HEK293 (cell line): ENCODE measurements around the gene KLRC4.

Source experiments
- CTCF ChIA-PET: fragments of 350-600 bp; formaldehyde crosslinking; extraction: SDS; loops from one replicate; lab custom pipeline; 2021; ENCODE audit warnings: antibody characterized with exemption; lab: Yijun Ruan, JAX
- POLR2A ChIA-PET: fragments of 300-600 bp; formaldehyde crosslinking; extraction: SDS; loops from one replicate; lab custom pipeline; 2020; ENCODE audit warnings: antibody characterized with exemption, inconsistent platforms; lab: Yijun Ruan, JAX
- H3K27ac ChIP-seq: fragments of 200-500 bp; sonication (Bioruptor generic); 2 replicates; pipeline ENCODE4 v1.5.1; 2014; ENCODE audit warnings: low read depth, low read length, control low read depth, inconsistent platforms; ENCODE audit errors: extremely low read depth
- H3K36me3 ChIP-seq, 2 experiments: fragments of 200-500 bp in 1 of 2; sonication (Bioruptor generic) in 1 of 2; 1 replicate in 1 of 2; 2 replicates in 1 of 2; pipeline ENCODE4 v1.5.1; 2014 to 2017; ENCODE audit warnings: inconsistent platforms in 2 of 2, low read length in 2 of 2; ENCODE audit not compliant: control insufficient read depth in 2 of 2, insufficient read depth in 1 of 2
- H3K4me1 ChIP-seq: fragments of 200-500 bp; sonication (Bioruptor generic); 2 replicates; pipeline ENCODE4 v1.5.1; 2014; ENCODE audit warnings: mild to moderate bottlenecking, low read length, inconsistent platforms; ENCODE audit not compliant: control insufficient read depth, insufficient read depth
- H3K4me3 ChIP-seq: 2 replicates; pipeline ENCODE4 v1.5.1; 2011; ENCODE audit warnings: low read depth, mild to moderate bottlenecking, control low read depth, low read length, moderate library complexity
- H3K9me3 ChIP-seq: fragments of 200-500 bp; sonication (Bioruptor generic); 2 replicates; pipeline ENCODE4 v1.5.1; 2014; ENCODE audit warnings: low read depth, low read length, inconsistent platforms; ENCODE audit not compliant: control insufficient read depth, insufficient read depth
- EGR2 ChIP-seq: fragments of 450-650 bp; formaldehyde crosslinking; IDR thresholded peaks from 2 replicates; pipeline ENCODE4 v1.5.1; 2016; ENCODE audit warnings: low read depth, missing biosample characterization, missing genetic modification characterization
- FEZF1 ChIP-seq: fragments of 450-650 bp; formaldehyde crosslinking; IDR thresholded peaks from 2 replicates; pipeline ENCODE4 v1.5.1; 2016; ENCODE audit warnings: missing biosample characterization, missing genetic modification characterization
- KLF8 ChIP-seq: fragments of 450-650 bp; formaldehyde crosslinking; IDR thresholded peaks from 2 replicates; pipeline ENCODE4 v1.5.1; 2016; ENCODE audit warnings: missing biosample characterization, missing genetic modification characterization
- MZF1 ChIP-seq: fragments of 450-650 bp; formaldehyde crosslinking; IDR thresholded peaks from 2 replicates; pipeline ENCODE4 v1.5.1; 2017; ENCODE audit warnings: missing biosample characterization, missing genetic modification characterization, borderline replicate concordance
- OSR2 ChIP-seq: fragments of 450-650 bp; formaldehyde crosslinking; IDR thresholded peaks from 2 replicates; pipeline ENCODE4 v1.5.1; 2016; ENCODE audit warnings: missing biosample characterization, missing genetic modification characterization
- SP7 ChIP-seq: fragments of 450-650 bp; formaldehyde crosslinking; IDR thresholded peaks from 2 replicates; pipeline ENCODE4 v1.5.1; 2016; ENCODE audit warnings: missing biosample characterization, missing genetic modification characterization
- WT1 ChIP-seq: fragments of 450-650 bp; formaldehyde crosslinking; IDR thresholded peaks from 2 replicates; pipeline ENCODE4 v1.5.1; 2016; ENCODE audit warnings: missing biosample characterization, missing genetic modification characterization
- ZBTB1 ChIP-seq: fragments of 450-650 bp; formaldehyde crosslinking; IDR thresholded peaks from 2 replicates; pipeline ENCODE4 v1.5.1; 2016; ENCODE audit warnings: missing biosample characterization, missing genetic modification characterization
- ZBTB48 ChIP-seq: fragments of 450-650 bp; formaldehyde crosslinking; IDR thresholded peaks from 2 replicates; pipeline ENCODE4 v1.5.1; 2016; ENCODE audit warnings: missing biosample characterization, missing genetic modification characterization
- ZNF10 ChIP-seq: fragments of 450-650 bp; formaldehyde crosslinking; IDR thresholded peaks from 2 replicates; pipeline ENCODE4 v1.5.1; 2017; ENCODE audit warnings: missing biosample characterization, missing genetic modification characterization
- ZNF133 ChIP-seq: fragments of 450-650 bp; formaldehyde crosslinking; IDR thresholded peaks from 2 replicates; pipeline ENCODE4 v1.5.1; 2016; ENCODE audit warnings: missing biosample characterization, missing genetic modification characterization
- ZNF157 ChIP-seq: fragments of 450-650 bp; formaldehyde crosslinking; IDR thresholded peaks from 2 replicates; pipeline ENCODE4 v1.5.1; 2016; ENCODE audit warnings: missing biosample characterization, missing genetic modification characterization
- ZNF23 ChIP-seq: fragments of 450-650 bp; formaldehyde crosslinking; IDR thresholded peaks from 2 replicates; pipeline ENCODE4 v1.5.1; 2016; ENCODE audit warnings: missing biosample characterization, missing genetic modification characterization, borderline replicate concordance
- ZNF302 ChIP-seq: fragments of 450-650 bp; formaldehyde crosslinking; IDR thresholded peaks from 2 replicates; pipeline ENCODE4 v1.5.1; 2016; ENCODE audit warnings: missing biosample characterization, missing genetic modification characterization, low read depth
- ZNF366 ChIP-seq: fragments of 450-650 bp; formaldehyde crosslinking; conservative IDR thresholded peaks from 2 replicates; pipeline ENCODE4 v1.5.1; 2016; ENCODE audit warnings: missing biosample characterization, missing genetic modification characterization
- ZNF404 ChIP-seq: fragments of 450-650 bp; formaldehyde crosslinking; IDR thresholded peaks from 2 replicates; pipeline ENCODE4 v1.5.1; 2017; ENCODE audit warnings: missing biosample characterization, missing genetic modification characterization
- ZNF48 ChIP-seq: fragments of 450-650 bp; formaldehyde crosslinking; IDR thresholded peaks from 2 replicates; pipeline ENCODE4 v1.5.1; 2016; ENCODE audit warnings: missing biosample characterization, missing genetic modification characterization
- ZNF561 ChIP-seq: fragments of 450-650 bp; IDR thresholded peaks from 2 replicates; pipeline ENCODE4 v1.5.1; 2018; ENCODE audit warnings: missing biosample characterization, missing genetic modification characterization, borderline replicate concordance
- ZNF768 ChIP-seq: fragments of 450-650 bp; formaldehyde crosslinking; IDR thresholded peaks from 2 replicates; pipeline ENCODE4 v1.5.1; 2018; ENCODE audit warnings: missing biosample characterization, mild to moderate bottlenecking, missing genetic modification characterization
- ZNF785 ChIP-seq: fragments of 450-650 bp; formaldehyde crosslinking; IDR thresholded peaks from 2 replicates; pipeline ENCODE4 v1.5.1; 2016; ENCODE audit warnings: missing biosample characterization, missing genetic modification characterization
- ZSCAN30 ChIP-seq: fragments of 450-650 bp; IDR thresholded peaks from 2 replicates; pipeline ENCODE4 v1.5.1; 2018; ENCODE audit warnings: missing biosample characterization, mild to moderate bottlenecking, missing genetic modification characterization, moderate library complexity
- TF ChIP-seq, protein P1 (sequence below): fragments of 450-650 bp; formaldehyde crosslinking; IDR thresholded peaks from 2 replicates; pipeline ENCODE4 v1.5.1; 2016; ENCODE audit warnings: missing biosample characterization, missing genetic modification characterization
- TF ChIP-seq, protein P2 (sequence below): fragments of 450-650 bp; formaldehyde crosslinking; IDR thresholded peaks from 2 replicates; pipeline ENCODE4 v1.5.1; 2016; ENCODE audit warnings: missing biosample characterization, missing genetic modification characterization
- TF ChIP-seq, protein P3 (sequence below): fragments of 450-650 bp; formaldehyde crosslinking; IDR thresholded peaks from 2 replicates; pipeline ENCODE4 v1.5.1; 2016; ENCODE audit warnings: missing biosample characterization, missing genetic modification characterization
- TF ChIP-seq, protein P4 (sequence below): fragments of 450-650 bp; formaldehyde crosslinking; IDR thresholded peaks from 2 replicates; pipeline ENCODE4 v1.5.1; 2016; ENCODE audit warnings: missing biosample characterization, missing genetic modification characterization
- TF ChIP-seq, protein P5 (sequence below): fragments of 450-650 bp; formaldehyde crosslinking; IDR thresholded peaks from 2 replicates; pipeline ENCODE4 v1.5.1; 2016; ENCODE audit warnings: missing biosample characterization, missing genetic modification characterization
- TF ChIP-seq, protein P6 (sequence below): fragments of 450-650 bp; IDR thresholded peaks from 2 replicates; pipeline ENCODE4 v1.5.1; 2018; ENCODE audit warnings: missing biosample characterization, mild to moderate bottlenecking, missing genetic modification characterization

Gene KLRC4

DNA sequence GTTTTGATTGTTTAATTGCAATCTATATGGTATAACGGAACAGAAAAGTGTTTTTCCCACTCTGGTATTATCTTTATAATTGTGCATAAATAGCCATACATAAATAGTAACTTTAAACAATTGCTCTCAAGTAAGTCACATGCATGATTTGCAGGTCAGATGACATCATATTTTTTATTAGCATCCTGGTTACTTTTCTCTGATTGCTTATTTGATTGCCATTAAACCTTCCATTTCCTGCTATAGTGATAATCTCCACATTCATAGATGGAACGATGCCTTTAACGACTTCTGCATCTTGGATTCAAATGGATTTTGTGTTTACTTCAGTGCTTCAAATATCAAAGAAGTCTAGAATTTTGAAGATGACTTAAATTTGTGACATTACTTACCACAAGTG lies 16.3 kb downstream of the KLRC4 start:
- POLR2A ChIA-PET, result interaction anchor here (1.0 to 1.3 kb wide), 2 partner anchors 28 to 180 kb away, joined by 3 to 12 read pairs; partner anchors contain the start of gene GABARAPL1
- Histone ChIP-seq H3K36me3 (no peaks in the 10 kb centered on the region), H3K27ac (no peak overlapping the region), H3K4me1 (peaks cover 22% of the 10 kb centered on the region), H3K4me3 (no peak overlapping the region), H3K9me3 (no peaks in the 10 kb centered on the region)
- CTCF ChIA-PET, result interaction anchor here (0.5 kb wide), 1 partner anchor 57 kb away, joined by 3 read pairs; no protein-coding TSS in a partner anchor
- TF ChIP-seq ZSCAN30 (tag by site-specific recombination) (no peak), MZF1 (no peak), ZNF157 (tag by site-specific recombination) (no peak), ZNF785 (no peak), OSR2 (peak; percentile 59), ZBTB1 (no peak), SP7 (tag by site-specific recombination) (0 out of 2 replicates have a peak, but pooled peaks have one; percentile 55), ZNF133 (tag by site-specific recombination) (no peak), EGR2 (tag by site-specific recombination) (no peak), ZNF561 (tag by site-specific recombination) (no peak), FEZF1 (tag by site-specific recombination) (peak; percentile 75), ZNF48 (tag by site-specific recombination) (no peak), ZNF404 (tag by site-specific recombination) (no peak), ZNF768 (tag by site-specific recombination) (no peak), KLF8 (tag by site-specific recombination) (no peak), ZBTB48 (tag by site-specific recombination) (no peak), ZNF302 (tag by site-specific recombination) (no peak), ZNF23 (tag by site-specific recombination) (no peak), ZNF366 (tag by site-specific recombination) (peak; percentile 90), WT1 (tag by site-specific recombination) (peak; percentile 23; the same call in 1 of the 2 replicates), ZNF10 (tag by site-specific recombination) (no peak)
- TF ChIP-seq, protein P1, sequence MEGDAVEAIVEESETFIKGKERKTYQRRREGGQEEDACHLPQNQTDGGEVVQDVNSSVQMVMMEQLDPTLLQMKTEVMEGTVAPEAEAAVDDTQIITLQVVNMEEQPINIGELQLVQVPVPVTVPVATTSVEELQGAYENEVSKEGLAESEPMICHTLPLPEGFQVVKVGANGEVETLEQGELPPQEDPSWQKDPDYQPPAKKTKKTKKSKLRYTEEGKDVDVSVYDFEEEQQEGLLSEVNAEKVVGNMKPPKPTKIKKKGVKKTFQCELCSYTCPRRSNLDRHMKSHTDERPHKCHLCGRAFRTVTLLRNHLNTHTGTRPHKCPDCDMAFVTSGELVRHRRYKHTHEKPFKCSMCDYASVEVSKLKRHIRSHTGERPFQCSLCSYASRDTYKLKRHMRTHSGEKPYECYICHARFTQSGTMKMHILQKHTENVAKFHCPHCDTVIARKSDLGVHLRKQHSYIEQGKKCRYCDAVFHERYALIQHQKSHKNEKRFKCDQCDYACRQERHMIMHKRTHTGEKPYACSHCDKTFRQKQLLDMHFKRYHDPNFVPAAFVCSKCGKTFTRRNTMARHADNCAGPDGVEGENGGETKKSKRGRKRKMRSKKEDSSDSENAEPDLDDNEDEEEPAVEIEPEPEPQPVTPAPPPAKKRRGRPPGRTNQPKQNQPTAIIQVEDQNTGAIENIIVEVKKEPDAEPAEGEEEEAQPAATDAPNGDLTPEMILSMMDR, result no peak
- TF ChIP-seq, protein P2, sequence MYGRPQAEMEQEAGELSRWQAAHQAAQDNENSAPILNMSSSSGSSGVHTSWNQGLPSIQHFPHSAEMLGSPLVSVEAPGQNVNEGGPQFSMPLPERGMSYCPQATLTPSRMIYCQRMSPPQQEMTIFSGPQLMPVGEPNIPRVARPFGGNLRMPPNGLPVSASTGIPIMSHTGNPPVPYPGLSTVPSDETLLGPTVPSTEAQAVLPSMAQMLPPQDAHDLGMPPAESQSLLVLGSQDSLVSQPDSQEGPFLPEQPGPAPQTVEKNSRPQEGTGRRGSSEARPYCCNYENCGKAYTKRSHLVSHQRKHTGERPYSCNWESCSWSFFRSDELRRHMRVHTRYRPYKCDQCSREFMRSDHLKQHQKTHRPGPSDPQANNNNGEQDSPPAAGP, result no peak
- TF ChIP-seq, protein P3, sequence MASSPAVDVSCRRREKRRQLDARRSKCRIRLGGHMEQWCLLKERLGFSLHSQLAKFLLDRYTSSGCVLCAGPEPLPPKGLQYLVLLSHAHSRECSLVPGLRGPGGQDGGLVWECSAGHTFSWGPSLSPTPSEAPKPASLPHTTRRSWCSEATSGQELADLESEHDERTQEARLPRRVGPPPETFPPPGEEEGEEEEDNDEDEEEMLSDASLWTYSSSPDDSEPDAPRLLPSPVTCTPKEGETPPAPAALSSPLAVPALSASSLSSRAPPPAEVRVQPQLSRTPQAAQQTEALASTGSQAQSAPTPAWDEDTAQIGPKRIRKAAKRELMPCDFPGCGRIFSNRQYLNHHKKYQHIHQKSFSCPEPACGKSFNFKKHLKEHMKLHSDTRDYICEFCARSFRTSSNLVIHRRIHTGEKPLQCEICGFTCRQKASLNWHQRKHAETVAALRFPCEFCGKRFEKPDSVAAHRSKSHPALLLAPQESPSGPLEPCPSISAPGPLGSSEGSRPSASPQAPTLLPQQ (tag by site-specific recombination), result 0 out of 2 replicates have a peak, but pooled peaks have one; percentile 39
- TF ChIP-seq, protein P4, sequence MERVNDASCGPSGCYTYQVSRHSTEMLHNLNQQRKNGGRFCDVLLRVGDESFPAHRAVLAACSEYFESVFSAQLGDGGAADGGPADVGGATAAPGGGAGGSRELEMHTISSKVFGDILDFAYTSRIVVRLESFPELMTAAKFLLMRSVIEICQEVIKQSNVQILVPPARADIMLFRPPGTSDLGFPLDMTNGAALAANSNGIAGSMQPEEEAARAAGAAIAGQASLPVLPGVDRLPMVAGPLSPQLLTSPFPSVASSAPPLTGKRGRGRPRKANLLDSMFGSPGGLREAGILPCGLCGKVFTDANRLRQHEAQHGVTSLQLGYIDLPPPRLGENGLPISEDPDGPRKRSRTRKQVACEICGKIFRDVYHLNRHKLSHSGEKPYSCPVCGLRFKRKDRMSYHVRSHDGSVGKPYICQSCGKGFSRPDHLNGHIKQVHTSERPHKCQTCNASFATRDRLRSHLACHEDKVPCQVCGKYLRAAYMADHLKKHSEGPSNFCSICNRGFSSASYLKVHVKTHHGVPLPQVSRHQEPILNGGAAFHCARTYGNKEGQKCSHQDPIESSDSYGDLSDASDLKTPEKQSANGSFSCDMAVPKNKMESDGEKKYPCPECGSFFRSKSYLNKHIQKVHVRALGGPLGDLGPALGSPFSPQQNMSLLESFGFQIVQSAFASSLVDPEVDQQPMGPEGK (tag by site-specific recombination), result peak; percentile 21; the same call in 1 of the 2 replicates
- TF ChIP-seq, protein P5, sequence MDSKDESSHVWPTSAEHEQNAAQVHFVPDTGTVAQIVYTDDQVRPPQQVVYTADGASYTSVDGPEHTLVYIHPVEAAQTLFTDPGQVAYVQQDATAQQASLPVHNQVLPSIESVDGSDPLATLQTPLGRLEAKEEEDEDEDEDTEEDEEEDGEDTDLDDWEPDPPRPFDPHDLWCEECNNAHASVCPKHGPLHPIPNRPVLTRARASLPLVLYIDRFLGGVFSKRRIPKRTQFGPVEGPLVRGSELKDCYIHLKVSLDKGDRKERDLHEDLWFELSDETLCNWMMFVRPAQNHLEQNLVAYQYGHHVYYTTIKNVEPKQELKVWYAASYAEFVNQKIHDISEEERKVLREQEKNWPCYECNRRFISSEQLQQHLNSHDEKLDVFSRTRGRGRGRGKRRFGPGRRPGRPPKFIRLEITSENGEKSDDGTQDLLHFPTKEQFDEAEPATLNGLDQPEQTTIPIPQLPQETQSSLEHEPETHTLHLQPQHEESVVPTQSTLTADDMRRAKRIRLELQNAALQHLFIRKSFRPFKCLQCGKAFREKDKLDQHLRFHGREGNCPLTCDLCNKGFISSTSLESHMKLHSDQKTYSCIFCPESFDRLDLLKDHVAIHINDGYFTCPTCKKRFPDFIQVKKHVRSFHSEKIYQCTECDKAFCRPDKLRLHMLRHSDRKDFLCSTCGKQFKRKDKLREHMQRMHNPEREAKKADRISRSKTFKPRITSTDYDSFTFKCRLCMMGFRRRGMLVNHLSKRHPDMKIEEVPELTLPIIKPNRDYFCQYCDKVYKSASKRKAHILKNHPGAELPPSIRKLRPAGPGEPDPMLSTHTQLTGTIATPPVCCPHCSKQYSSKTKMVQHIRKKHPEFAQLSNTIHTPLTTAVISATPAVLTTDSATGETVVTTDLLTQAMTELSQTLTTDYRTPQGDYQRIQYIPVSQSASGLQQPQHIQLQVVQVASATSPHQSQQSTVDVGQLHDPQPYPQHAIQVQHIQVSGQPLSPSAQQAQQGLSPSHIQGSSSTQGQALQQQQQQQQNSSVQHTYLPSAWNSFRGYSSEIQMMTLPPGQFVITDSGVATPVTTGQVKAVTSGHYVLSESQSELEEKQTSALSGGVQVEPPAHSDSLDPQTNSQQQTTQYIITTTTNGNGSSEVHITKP, result no peak
- TF ChIP-seq, protein P6, sequence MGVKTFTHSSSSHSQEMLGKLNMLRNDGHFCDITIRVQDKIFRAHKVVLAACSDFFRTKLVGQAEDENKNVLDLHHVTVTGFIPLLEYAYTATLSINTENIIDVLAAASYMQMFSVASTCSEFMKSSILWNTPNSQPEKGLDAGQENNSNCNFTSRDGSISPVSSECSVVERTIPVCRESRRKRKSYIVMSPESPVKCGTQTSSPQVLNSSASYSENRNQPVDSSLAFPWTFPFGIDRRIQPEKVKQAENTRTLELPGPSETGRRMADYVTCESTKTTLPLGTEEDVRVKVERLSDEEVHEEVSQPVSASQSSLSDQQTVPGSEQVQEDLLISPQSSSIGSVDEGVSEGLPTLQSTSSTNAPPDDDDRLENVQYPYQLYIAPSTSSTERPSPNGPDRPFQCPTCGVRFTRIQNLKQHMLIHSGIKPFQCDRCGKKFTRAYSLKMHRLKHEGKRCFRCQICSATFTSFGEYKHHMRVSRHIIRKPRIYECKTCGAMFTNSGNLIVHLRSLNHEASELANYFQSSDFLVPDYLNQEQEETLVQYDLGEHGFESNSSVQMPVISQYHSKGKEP (tag by site-specific recombination), result peak; percentile 41; the same call in 1 of the 2 replicates
